GM12873 (cell line): Measurements from ENCODE around the gene TAP2.

Experiments used
- CTCF ChIP-seq: IDR thresholded peaks from 2 replicates; pipeline ENCODE4 v1.5.1; 2012; ENCODE audit warnings: low read depth, mild to moderate bottlenecking, moderate library complexity, low read length, control low read depth; ENCODE audit not compliant: insufficient read depth; ENCODE audit errors: missing control alignments

TAP2 gene

GRCh38 chr6:32809171-32809570 is 29.4 kb downstream of the TAP2 start:
- no peak for TF ChIP-seq CTCF

- TF ChIP-seq CTCF = no peak
These were observed 31.4 kb downstream of the TAP2 start for GRCh38 chr6:32807020-32807580.

GRCh38 chr6:32803416-32803815 is 35.1 kb downstream of the TAP2 start:
- no peak for TF ChIP-seq CTCF

GRCh38 chr6:32799740-32800139 is 38.8 kb downstream of the TAP2 start:
- no peak for TF ChIP-seq CTCF

- TF ChIP-seq CTCF = no peak
These were observed 39.4 kb downstream of the TAP2 start for GRCh38 chr6:32799168-32799567.

- peak; percentile 84 for TF ChIP-seq CTCF
These were observed 41.4 kb downstream of the TAP2 start for GRCh38 chr6:32796848-32797776.

GRCh38 chr6:32794510-32794909 is 44.0 kb downstream of the TAP2 start:
- no peak for TF ChIP-seq CTCF
